ENCODE measurements around the gene INPP4B.

GRCh38 chr4:142242156-142242555 is 603.9 kb downstream of the INPP4B start:
- TF ChIP-seq CTCF (IDR thresholded peaks at IDR 0.05; ENCODE audit: low read depth, low read length) (no peak), EZH2phosphoT487 (IDR thresholded peaks at IDR 0.05; ENCODE audit: low read depth) (no peak)
